GM12874 (cell line): ENCODE results near the gene PITPNC1.
A peak's percentile ranks its signal among the peaks of the same experiment; 100 is the strongest.

Experiments
- TF ChIP-seq, protein P1 (sequence below): IDR thresholded peaks from 2 replicates; pipeline ENCODE4 v1.5.1; 2011; ENCODE audit warnings: low read depth, mild to moderate bottlenecking, control low read depth, low read length, moderate library complexity; ENCODE audit not compliant: insufficient read depth

Gene PITPNC1

DNA sequence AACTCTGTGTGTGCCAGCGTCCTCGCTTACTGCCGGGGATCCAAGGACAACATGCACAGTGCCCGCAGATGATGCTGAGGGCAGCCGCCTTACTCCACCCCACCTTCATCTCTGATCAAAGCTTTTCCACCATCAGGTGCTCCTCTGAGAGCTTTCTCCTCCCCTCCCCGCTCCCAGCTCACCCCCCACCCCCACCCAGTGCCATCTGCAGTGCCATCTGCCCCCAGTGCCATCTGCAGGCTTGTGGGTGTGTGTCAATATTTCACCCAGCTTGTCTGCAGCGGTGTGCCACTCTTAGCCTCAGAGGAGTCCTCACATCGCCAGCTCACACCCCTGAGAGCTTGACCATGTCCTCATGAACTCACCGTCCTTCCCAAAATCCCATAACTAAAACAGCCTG, 242.5 kb downstream of the PITPNC1 start:
- TF ChIP-seq, protein P1, sequence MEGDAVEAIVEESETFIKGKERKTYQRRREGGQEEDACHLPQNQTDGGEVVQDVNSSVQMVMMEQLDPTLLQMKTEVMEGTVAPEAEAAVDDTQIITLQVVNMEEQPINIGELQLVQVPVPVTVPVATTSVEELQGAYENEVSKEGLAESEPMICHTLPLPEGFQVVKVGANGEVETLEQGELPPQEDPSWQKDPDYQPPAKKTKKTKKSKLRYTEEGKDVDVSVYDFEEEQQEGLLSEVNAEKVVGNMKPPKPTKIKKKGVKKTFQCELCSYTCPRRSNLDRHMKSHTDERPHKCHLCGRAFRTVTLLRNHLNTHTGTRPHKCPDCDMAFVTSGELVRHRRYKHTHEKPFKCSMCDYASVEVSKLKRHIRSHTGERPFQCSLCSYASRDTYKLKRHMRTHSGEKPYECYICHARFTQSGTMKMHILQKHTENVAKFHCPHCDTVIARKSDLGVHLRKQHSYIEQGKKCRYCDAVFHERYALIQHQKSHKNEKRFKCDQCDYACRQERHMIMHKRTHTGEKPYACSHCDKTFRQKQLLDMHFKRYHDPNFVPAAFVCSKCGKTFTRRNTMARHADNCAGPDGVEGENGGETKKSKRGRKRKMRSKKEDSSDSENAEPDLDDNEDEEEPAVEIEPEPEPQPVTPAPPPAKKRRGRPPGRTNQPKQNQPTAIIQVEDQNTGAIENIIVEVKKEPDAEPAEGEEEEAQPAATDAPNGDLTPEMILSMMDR, result no peak

DNA sequence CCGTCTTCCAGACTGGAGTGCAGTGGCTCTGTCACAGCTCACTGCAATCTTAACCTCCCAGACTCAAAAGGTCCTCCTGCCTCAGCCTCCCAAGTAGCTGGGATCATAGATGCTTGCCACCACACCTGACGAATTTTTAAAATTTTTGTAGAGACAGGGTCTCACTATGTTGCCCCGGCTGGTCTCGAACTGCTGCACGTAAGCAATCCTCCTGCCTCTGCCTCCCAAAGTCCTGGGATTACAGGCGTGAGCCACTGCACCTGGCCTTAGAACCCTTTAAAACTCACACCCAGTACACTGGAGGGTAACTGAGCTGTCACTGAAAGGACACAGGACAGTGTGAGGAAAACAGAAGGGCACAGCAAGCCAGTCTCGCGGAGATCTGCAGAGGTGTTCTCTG, 243.0 kb downstream of the PITPNC1 start:
- TF ChIP-seq, protein P1, result no peak

DNA sequence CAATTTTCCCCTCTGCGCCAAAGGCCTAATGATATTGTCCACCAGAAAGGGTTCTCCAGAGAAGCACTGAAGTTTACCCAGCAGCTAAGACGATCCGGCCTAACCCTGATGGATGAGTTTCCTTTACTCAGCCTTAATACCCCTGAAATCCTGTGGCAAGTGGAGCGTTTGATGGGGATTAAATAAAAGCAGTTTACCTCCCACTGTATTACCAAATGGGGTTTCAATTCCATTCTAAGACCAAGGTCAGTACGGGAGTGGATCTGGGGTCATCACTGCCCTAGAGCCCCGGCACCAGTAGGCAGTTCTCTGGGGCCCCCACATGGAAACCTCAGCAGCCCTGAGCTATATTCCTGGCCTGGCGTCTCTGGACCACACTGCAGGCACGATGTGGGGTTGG, 243.6 kb downstream of the PITPNC1 start:
- TF ChIP-seq, protein P1, result no peak

DNA sequence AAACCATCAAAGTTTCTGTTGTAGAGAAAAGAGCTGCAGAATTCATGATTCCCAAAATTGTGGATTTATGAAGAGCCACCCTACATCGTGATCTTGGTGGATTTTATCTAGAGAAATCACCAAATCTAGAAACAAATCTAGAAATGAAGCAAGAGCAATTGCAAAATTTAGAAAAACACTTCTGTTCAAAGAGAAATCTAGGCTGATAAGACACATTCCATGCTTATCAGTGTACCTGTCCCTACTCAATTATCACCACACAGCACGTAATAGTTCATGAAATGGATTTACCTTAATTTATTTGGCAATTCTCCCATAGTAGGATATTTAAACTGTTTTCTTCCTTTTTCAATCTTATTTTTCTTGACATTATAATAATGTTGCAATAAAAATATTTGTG, 246.7 kb downstream of the PITPNC1 start:
- TF ChIP-seq, protein P1, result no peak

DNA sequence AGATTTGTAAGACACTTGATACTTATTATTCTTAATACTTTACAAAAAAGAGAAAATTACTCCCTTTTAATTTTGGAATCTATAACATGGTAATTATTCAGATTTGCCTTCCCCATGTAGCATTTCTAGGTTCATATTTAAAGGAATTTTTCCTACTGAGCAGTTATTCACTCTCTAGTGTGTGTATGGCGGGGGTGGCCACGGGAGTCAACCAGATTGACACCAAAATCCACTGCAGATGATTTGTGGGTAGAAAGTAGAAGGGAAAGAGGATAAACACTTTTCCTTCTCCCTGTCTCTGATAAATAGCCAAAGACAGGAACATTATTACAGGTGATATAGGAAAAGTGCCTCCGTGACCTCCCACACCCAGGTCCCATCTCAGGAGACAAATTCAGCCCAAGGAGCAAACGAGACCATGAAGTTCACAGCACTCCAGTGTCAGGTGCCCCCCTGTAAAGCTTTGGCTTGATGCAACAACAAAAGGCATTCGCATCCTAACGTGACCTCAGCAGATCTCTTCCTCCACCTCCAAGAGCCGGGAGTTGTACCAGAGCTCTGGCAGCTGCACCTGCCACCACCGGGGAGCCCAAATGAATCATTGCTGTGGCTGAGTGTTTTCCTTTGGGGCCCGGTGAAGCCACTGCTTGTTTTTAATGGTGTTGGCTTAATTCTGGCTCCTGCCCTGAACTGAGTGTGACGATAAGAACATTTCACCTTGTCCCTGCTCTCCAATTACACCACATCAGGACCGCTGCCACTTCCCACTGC, 248.0 kb downstream of the PITPNC1 start:
- TF ChIP-seq, protein P1, result no peak

DNA sequence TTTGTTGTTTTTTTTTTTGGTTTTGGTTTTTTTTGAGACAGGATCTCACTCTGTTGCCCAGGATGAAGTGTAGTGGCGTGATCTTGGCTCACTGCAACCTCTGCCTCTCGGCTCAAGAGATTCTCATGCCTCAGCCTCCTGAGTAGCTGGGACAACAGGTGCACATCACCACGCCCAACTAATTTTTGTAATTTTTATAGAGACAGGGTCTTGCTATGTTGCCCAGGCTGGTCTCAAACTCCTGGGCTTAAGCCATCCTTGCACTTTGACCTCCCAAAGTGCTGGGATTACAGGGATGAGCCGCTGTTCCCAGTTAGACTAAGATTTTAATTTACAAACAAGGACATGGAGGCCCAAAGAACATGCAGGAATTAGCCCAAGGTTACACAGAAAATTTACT, 248.9 kb downstream of the PITPNC1 start:
- TF ChIP-seq, protein P1, result no peak

GRCh38 chr17:67628580-67629013, 251.5 kb downstream of the PITPNC1 start:
- TF ChIP-seq, protein P1, result peak; percentile 23; the same call in 1 of the 2 replicates
